NCI-H2171 (cell line): ENCODE measurements around the gene AQP12B.

Experiments used
- DNase-seq: peaks from one replicate; lab custom pipeline; 2025; lab: John Stamatoyannopoulos, UW

Gene AQP12B

DNA sequence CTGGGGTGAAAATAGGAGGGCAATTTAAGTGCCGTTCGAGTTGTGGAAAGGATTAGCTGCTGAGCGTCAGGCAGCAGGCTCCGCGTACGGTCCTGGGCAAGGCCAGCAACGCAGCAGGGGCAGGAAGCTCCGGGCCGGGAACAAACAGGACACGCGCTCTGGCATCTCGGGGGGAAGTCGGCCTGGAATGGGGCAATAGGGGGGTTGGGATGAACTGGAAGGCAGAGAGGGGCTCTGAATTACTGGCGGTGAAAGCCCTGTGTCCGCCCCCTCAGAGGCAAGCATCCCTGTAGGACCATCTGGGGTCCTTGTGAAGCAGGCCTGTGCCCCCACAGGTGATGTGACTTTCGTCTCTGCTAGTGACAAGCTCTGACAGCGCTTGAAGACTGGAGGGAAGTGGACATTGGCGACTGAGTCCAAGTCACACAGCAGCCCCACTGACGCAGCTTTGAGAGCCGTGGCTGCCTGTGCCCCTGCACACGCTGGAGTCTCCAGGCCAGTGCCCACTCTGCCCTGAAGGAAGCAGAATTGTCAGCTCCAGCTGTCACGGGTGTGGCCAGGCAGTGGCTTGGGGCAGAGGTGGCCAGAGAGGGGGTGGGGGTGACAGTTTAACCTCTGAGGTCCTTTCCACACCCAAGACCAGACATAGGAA lies 35.1 kb downstream of the AQP12B start:
- DNase-seq, result no peak

GRCh38 chr2:240646900-240647502 lies 35.7 kb downstream of the AQP12B start:
- DNase-seq, result no peak

DNA sequence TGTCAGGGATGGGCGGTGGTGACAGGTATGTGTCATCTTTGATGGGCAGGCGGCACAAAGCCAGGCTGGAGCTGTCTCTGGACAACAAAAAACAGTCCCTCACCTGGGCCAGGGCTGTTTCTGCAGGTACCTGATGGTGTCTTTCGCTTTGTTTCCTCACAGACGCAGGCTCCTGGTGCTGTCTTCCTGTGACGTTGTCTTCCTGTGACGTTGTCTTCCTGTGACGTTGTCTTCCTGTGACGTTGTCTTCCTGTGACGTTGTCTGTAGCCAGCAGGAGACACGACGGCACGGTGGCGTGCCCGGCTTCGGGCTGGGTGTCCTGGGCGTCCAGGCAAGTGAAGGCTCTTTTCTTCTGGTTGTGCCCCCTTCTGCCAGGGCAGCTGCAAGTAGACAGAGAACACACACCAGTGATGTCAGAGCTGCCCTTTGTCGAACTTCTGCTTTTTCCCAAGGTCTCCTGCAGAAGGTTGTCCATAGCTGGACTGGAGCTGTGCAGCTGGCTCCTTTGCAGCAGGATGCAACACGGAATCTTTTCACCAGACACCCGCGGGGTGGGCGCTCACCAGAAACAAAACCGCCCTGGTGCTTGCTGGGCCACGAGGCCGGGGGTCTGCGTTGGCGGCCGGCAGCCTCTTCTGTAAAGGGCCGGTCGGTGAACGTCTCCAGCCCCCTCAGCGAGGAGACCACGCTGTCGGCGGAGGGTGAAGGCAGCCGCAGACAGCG lies 36.3 kb downstream of the AQP12B start:
- DNase-seq, result no peak

GRCh38 chr2:240645801-240646175 lies 36.9 kb downstream of the AQP12B start:
- no peak for DNase-seq

GRCh38 chr2:240645346-240645745 lies 37.3 kb downstream of the AQP12B start:
- DNase-seq, result no peak

DNA sequence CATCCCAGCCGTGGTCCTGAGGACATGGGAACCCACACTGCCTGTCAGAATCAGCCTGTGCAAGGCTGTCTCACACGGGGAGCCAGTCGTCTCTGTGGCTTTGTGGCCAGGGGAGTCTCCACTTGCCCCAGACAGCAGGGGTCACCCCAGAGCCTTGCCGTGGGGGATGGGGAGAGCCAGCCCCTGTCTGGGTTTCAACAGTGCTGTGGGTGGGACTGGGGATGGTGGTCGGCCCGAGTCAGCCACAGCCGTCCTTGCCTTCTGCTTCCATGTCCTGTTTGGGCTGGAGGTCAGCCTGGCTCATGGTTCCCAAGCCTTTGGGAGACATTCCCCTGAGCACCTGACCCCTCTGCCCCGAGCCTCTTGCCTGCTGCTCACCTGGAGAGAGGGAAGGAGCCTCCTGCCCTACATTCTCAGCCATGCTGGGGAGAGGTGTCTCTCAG lies 37.8 kb downstream of the AQP12B start:
- no peak for DNase-seq

- no peak for DNase-seq
Observed at GRCh38 chr2:240644171-240644651, 38.5 kb downstream of the AQP12B start.

- DNase-seq, result no peak
Observed at GRCh38 chr2:240643811-240644150, 38.9 kb downstream of the AQP12B start.

DNA sequence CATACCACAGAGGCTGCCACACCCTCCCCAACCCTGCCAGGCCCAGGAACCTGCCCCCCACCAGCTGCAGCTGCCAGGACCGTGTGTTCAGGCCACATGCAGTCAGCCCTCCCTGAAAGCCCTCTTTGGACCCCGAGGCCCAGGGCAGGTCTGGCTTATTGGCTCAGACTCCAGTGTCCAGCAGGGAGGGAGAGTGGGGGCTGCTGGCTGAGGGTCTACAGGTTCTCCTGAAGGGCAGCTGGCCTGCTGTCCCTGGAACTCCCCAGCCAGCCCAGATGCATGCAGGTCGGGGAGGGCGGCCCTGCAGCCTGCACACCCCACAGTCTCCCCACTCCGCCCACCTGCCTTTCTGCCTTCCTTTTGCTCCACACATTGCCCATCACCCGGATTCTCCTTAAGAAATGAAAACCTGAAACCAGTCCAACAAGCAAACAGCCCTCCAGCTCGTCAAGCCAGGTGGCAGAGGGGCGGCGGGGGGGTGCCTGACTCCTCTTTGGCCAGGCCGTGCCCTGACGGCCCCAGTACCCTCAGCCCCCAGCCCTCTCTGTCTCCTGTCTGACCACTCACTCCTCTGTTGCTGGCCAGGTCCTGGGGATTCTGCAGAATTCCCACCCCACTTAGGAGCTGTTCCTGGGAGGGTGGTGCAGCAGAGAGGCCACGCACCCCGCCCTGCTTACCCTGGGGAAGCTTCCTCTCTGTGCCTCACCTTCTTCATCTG lies 39.4 kb downstream of the AQP12B start:
- DNase-seq, result no peak

DNA sequence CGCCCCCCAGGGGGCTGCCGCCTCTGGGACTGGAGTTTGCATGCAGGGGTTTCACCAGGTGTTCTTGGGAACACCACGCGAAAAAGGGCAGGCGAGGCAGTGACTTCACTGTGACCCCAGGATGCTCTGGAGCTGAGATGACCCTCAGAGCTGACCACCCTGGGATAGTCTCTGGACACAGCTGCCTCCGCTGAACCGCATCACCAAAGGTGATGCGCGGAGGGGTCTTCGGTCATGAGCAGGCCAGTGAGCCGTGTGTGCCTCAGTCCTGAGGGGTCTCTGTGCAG lies 39.9 kb downstream of the AQP12B start:
- no peak for DNase-seq

GRCh38 chr2:240642061-240642805 lies 40.5 kb downstream of the AQP12B start:
- DNase-seq, result no peak

DNA sequence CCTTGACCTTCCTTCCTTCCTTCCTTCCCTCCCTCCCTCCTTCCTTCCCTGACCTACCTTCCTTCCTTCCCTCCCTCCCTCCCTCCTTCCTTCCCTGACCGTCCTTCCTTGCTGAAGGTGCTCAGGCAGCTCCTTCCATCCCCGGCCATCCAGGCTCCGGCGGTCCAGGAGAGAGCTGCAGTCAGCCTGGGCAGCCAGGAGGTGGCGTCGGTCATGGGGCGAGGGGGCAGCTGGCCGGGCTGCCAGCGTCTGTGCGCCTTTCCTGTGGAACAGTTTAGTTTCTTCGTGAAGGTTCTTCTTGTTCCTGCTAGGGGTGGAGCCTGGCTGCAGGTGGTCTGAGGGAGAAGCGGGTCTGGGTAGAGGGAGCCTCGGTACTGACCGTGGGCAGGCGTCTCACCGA lies 41.7 kb downstream of the AQP12B start:
- no peak for DNase-seq

GRCh38 chr2:240639566-240639965 lies 43.1 kb downstream of the AQP12B start:
- DNase-seq, result no peak

- DNase-seq, result no peak
Observed at GRCh38 chr2:240638512-240639160, 44.0 kb downstream of the AQP12B start.

DNA sequence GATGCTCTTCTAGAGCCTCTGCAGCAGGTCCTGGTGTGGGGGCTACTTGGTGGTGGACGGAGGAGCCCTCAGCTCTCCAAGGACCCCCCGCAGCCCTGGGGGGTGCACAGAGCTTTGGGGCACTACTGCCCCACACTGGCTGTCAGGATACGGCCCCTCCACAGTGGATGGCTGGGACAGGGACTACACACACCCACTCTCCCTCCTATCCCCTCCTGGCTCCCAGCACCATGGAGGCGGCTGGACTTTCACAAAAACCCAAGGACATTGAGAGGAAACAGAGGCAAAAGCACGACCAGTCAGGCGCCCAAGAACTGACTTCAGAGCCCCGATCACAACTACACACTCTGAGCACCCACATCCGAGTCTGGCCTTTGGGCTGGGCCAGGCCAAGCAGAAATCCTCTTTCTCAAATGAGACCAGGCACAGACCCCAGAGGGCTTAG lies 44.8 kb downstream of the AQP12B start:
- no peak for DNase-seq

DNA sequence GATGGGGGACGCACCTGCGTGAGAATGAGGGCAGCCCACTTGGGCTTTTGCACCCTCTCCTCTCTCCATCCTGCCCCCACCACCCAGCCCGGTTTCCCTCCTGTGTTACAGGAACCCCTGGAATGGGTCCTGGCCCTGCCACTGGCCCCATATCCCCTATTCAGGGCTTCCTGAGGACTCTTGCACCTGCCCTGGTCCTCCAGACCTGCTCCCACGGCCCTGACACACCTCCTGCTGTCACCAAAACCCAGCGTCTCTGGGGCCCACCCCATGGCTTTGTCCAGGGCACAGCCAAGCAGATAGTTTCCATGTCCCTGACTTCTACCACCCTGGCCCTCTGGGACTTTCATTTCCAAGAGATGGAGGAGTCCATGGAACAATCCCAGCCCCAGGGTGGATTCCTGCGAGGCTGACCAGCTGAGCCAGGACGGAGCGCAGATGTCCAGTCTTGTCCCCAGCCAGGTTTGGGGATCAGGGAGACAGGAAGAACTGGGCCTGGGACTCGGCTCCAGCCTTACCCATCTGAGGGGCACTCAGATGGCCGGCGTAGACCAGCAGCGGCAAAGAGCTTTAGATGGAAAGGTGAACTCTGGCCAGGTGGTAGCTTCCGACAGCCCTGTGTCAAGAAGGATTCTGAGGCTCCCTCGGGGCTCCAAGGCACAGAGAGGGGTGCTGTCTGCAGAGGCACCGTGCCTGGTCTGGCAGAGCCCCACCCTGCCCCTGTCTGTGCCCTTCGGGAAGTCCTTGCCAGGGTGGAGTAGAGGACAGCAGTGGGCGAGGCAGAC lies 45.4 kb downstream of the AQP12B start:
- DNase-seq, result no peak

- no peak for DNase-seq
Observed at GRCh38 chr2:240636563-240637115, 46.0 kb downstream of the AQP12B start.

DNA sequence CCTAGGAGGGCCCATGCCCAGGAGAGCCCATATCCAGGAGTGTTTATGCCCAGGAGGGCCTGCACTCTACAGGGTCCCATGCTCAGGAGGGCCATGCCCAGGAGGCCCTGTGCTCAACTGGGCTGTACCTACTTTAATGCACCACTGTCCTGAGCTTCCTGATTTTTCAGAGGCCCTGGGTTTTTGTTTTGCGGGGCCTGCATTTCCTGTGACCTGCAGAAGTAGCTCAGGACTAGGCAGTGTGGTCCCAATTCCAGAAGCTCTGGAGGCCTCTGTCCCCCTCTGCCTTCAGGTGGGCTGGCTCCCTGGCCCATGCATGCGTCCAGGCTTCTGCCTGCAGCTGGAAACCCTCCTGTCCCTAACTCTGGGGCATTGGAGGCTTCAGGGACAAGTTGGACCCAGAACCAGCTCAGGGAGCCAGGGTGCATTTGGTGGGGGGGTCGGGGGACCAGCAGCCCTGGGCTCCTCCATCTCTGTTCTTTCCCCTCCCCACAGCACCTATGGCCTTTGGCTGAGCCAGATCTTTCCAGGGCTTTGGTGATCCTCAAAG lies 46.6 kb downstream of the AQP12B start:
- DNase-seq, result no peak

DNA sequence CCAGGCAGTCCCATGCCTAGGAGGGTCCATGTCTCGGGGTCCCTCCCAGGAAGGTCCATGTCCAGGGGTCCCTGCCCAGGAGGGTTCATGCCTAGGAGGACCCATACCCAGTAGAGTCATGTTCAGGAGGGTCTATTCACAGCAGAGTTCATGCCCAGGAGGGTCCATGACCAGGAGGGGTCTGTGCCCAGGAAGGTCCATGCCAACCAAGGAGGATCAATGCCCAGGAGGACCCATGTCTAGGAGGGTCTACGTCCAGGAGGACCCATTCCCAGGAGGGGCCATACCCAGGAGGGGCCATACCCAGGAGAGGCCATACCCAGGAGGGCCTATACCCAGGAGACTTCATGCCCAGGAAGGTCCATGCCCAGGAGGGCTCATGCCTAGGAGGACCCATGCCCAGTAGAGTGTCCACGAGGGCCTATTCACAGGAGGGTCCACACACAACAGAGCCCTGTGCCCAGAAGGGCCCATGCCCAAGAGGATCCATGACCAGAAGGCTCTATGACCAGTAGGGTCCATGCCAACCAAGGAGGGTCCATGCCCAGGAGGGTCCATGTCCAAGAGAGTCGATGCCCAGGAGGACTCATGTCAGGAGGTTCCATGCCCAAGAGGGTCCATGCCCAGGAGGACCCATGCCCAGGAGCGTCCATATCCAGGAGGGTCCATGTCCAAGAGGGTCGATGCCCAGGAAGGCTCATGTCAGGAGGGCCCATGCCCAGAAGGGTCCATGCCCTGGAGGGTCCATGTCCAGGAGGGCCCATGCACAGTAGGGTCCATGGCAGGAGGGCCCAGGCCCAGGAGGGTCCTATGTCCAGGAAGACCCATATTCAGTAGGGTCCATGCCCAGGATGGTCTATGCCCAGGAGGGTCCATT lies 47.3 kb downstream of the AQP12B start:
- DNase-seq, result no peak
